HG02642 (cell line): ENCODE measurements around the gene ROR1.
"Not testable (repeated sequence)": the region's sequence is repeated elsewhere in the genome, so short reads cannot be mapped to it uniquely, and the experiment has no call there.

Experiments used
- ATAC-seq: cut with Tn5 transposase; IDR thresholded peaks from one replicate; pipeline ENCODE4 v1.9.1; 2021; ENCODE audit warnings: mild to moderate bottlenecking; ENCODE audit not compliant: unreplicated experiment, poor library complexity

ROR1 gene

DNA sequence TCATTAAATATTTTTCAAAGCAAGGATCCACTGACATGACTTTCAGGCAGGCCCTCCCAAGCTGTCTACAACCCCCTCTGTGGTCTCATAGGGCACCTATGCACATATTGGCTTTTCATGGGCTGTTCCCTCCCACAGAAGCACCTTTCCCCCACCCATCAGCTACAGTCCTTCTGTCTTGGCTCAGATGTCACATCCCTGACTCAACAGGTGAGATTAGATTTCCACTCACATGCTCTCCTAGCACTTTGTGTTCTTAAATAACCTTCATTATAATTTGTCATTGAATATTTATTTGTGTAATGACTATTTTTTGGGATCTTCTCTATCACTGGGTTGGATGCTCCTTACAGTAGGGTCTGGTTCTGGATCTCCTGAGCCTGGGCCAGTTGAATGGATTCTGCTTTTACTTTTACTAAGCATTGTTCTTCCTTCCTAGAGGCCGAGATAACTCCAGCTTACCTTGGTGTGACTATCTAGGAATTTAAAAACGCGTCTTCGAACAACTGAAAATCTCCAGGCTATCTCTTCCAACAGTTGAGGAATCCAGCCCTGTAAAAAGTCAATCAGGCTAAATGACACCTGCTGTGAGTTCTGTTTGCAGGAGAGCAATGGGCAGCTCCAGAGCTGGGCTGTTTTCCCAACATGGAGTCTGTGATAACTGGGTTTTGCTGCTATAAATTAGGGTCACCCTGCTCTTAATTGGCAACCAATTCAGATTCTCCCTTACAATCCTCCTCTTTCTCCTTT lies 16.2 kb downstream of the ROR1 start:
- ATAC-seq, result no peak

DNA sequence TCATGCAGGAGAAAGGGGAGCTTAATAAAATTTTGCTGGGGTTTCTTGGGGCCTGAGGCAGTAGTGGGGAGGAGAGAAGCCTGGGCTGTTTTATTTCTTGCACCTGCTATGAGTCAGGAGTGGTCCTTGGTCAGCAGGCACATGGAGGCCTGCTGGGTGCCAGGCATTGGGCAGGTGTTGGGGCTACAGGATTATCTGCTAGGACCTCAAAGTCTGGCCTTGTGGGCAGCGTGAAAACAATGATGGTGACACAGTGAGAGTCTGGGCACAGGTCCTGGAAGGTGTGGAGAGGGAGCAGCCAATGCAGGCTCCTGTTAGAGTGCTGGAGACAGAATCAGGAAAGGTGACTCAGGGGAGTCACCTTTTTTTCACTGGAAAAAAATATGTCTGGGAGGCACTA lies 17.2 kb downstream of the ROR1 start:
- ATAC-seq, result no peak

DNA sequence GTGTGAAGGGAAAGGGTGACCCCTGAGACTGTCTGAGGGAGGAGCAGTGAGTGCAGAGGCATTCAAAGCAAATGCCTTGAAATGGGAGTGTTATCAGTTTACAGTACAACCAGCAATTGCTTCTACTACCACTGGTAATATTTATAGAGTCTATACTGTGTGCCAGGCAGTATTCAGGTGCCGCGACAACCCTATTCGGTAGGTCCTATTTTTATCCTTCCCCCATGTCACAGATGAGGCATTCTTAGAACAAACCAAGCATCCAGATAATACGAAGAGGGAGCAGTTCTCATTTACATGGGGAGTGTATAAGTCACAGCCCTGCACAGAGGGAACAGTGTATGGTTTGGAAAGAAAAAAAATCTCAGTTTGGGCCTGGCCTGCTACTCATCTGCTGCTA lies 18.3 kb downstream of the ROR1 start:
- ATAC-seq, result no peak

DNA sequence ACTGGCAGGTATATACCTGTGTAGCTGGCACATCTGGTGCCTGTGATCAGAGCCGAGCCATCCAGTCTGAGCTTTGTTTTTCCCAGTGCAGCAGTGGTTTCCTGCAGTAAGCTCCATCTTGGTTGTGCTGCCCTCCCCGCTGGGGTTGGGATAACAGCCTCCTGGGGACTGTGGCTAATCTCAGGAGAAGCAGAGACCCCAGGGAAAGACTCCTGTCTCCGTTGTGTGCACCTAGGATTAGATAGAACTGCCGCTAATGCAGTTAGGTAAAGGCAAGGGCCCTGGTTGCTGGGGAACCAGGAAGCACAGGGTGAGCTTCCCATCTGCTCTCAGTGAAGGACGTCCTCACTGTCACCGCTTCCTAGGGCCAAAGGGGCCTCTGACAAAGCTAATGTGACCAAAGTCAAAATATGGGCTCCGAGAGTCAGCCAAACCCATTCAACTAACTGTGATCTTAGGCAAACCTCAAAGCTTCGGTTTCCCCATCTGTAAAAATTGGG lies 20.0 kb downstream of the ROR1 start:
- no peak for ATAC-seq

DNA sequence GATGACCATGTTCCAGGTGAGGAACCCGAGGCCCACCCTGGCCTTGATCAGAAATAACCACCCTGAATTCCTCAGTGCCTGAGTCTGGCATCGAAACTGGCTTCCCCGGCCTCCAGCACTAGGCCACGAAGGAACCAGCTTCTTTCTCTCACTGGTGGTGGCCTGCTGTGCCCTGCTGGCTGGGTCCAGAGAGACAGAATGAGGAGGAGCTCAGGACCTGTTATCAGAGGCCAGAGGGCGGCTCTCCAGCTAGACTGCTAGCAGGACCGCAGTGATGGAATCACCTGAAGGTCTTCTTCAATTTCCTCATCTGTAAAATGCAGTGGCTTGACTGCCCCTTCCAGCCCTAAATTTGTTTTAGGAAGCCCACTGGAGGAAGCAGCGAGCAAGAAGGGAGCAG lies 20.5 kb downstream of the ROR1 start:
- ATAC-seq, result no peak

DNA sequence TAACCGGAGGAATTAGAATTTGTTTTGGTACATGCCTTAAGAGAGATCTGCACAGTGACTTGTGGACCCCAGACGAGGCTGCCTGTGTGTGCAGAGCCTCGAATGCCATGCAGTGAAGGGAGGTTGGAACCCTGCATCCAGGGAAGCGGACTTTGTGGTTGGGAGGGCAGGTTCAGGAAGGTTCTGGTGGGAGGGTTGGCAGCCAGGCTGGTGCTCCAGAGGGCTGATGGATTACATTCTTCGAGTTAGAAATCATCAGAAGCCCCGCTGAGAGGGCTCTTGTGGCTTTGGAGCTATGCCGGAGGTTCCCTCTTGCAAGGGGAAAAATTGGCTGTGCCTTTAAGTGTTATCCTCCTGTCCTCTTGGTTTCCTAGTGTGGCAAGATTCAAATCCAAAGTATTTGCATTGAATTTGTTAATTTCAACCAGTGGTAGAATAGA lies 21.1 kb downstream of the ROR1 start:
- no peak for ATAC-seq

DNA sequence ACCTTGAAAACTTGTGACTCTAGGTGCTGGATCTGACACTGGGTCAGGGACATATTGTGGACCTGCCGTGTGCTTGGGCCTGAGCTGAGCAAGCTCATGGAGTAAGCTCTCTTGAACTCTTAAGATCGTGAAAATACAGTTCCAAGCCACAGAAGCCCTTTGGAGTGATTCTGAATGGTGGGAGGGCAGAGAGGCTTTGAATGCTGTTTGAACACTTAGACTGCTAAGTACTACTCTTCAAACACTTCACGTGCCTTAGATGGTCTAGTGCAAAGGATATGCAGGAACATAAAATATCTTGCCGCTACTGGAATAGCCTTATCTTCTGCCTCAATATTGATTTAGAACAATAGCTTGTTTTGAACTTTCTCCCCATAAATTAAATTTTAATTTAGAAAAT lies 21.6 kb downstream of the ROR1 start:
- no peak for ATAC-seq

DNA sequence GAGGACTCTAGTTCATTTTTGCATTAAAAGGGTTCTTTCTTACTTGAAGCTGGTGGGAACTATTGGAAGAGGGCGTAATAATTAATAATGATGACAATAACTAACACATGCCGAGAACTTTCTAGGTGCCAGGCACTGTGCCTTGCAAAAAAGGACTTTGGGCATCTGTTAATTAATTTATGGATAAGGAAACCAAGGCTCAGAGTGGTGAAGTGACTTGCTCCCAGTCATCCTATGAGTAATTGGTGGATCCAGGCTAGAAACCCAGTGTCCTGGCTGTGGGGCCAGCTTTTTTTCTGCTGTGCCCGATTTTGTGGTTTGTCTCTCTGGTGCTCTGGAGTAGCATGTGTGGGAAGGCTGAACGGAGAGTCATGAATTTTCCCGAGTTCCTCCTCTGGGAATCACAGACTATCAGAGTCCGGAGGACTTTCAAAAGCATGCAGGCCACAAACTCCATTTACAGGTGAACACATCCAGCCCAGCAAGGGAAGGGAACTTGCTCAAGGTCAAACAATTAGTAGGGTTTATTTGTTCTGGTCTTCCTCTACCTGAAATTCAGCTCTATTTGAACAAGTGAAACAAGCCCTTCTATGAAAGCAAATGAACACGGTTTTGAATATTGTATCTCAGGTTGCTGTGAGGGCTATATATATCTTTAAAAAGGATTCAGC lies 23.4 kb downstream of the ROR1 start:
- ATAC-seq, result no peak

DNA sequence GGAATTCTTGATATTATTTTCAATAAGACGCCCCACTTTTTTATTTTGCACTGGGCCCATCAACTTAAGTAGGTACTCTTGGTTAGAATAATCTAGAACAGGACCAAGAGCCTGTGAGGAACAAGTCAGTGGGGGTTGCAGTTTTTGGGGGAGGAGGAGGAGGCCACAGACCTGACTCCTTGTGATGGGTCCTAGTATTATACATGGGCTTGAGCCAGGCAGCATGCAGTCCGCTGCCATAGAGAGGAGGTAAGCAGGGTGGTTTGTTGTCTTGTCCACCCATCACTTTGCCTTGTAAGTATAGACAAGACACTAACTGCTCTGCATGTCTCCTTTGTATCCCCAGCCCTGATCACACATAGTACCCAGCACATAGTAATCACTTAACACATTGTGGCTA lies 24.5 kb downstream of the ROR1 start:
- ATAC-seq, result no peak

DNA sequence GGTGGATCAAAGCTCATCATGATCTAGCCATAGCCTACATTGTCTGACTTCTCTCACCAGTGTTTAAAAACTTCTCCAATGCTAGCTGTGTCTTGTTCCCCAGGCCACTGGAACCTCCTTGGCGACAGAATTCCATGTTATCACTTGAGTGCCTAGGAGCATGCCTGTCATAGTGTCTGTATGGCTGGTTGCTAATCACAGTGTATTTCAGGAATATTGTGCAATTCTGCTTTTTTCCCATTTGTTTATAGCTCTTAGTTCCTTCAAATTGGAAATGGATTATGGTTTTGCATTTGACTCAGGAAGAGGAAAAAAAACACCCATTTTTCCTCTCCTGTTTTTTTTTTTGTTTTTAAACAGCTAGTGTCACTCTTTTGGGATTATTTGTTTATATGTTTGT lies 25.5 kb downstream of the ROR1 start:
- no peak for ATAC-seq

DNA sequence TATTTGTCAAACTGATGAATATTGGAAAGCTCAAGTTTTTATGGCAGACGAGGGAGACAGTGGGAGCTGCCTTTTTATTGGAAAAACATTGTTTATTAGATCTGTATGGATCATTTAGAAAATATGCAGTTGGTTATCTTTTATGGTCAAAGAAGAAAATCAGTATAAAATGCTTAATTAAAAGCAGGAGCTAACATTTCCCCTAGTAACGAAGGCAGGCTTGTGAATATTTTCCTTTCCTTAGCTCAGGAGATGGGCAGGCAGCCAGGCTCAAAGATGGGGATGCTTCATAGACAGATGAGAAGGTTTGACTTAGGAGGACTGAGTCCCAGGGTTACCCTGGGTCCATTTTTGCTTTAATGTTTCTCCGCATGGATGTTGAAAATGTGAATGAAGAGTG lies 26.0 kb downstream of the ROR1 start:
- ATAC-seq, result no peak

DNA sequence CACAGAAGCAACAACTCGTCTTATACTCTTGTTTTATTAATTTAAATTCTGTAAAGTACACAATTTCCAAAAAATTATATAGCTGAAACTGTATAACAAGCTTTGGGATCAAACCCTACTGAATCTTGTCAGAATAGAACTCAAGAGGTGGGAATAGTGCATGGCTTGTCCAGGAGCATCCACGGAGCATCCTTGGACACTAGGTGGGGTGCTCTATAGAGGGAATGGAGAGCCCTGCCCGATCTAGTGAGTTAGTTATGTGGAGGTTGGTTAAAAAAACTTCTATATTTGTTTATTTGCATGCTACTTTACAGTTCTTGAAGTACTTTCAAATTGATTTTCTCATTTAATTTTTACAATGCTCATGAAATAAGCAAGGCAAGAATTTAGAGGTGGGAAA lies 28.3 kb downstream of the ROR1 start:
- ATAC-seq, result no peak

DNA sequence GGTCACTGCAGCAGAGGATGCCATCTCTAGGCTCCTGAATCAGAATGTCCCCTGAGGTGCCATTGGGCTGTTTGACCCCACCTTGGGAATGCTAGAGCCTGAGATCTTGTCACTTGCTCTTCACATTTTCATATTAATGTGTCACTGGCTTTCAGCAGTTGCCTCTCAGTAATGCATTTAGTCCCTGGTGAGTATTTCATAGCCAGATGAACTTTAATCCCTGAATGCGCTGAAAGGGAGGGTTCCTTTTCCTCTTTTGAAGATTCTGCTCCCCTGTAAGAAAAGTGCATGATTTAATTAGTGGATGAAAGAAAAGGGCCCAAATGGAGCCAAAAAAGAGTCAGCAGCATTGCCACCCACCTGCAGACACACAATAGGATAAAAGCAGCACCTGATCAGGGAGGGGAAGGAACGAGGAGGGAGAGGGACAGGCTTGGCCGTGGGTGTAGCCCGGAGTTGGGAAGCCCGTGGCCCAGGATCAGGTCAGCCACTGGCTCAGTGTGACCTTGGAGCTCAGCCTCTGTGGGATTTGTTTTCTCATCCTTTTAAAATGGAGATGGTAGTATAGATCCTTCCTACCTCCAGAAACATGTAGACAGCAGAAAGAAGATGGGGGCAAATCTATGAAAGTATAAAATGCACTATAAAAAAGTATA lies 31.1 kb downstream of the ROR1 start:
- ATAC-seq, result no peak

DNA sequence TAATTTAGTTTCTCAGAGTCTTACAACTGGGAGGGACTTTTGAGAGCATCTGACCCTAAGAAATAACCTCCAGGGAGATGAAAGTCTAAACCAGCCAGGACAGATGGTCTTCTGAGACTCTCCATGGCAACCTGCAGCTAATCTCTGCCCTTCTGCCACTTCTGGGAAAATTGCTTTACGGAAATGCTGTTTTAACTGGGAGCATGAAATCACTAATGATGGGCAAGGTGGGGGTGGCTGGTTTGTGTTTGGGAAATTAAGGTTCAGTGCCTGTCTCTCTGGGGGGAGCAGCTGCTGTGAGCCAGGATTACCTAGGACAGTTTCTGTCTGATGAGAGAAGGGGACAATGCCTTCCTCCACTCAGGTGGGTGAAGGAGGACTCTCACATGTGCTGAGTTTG lies 33.2 kb downstream of the ROR1 start:
- ATAC-seq, result no peak

DNA sequence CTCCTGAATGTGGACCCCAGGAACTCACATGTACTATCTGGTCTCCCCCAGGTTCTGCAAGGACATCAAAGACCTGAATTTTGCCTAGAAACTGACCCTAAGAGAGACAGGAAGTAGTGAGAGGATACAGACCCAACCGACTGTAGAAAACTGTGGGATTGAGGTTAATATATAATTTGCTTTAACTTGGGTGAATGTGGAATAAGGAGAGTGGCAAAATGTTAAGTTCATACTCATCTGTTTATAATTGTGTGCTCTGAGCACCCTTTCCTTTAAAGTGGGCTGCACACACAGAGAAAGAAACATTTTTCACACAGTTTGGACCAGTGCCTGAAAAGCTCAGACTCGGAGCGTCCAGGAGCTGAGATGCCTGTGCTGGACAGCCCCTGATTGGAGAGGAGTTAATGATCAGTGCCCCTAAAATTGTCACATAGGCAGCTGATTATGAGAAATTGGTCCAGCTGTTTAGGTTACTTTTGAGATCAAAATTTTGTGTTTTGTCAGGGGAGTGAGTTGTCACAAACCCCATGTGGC lies 37.2 kb downstream of the ROR1 start:
- ATAC-seq, result no peak

DNA sequence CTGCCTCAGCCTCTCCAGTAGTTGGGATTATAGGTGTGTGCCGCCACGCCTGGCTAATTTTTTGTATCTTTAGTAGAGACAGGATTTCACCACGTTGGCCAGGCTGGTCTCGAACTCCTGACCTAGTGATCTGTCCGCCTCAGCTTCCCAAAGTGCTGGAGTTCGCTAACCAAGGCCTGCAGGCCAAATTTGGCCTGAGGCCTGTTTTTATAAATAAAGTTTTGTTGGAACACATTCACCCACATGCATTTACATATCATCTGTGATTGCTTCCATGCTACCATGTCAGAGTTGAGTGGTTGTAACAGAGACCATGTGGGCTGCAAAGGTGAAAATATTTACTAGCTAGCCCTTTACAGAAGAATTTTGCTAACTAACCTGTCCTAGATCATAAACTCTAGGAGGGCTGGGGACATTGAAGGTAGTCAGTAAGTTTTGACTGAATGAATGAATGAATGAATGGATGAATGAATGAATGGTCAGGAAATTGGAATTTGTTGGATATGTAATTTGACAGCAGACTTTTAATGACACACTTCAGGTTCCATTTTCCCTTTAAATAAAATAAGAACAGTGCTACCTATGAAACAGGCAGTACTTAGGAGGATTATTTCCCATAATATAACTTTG lies 38.4 kb downstream of the ROR1 start:
- ATAC-seq, result no peak

DNA sequence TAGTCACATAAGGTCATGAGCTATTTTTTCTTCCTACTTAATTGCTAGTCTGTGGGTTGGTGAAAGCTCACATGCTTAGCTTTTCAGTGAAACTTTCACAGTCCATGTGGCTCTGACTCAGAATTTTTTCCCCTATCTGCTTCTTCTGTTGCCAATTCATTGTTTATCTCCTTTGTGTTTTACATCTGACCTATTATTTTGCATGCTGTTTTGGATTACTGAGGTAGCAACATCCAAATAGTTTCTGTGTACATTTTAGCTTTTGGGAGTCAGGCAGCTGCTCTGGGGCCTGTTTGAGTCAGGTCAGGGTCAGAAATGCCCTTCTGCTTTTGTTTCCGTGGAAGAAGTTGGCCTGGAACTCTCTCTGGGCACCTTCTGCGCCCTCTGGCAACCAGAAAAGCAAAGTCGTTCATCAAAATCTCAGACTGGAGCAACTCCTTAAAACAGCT lies 40.0 kb downstream of the ROR1 start:
- ATAC-seq, result no peak

DNA sequence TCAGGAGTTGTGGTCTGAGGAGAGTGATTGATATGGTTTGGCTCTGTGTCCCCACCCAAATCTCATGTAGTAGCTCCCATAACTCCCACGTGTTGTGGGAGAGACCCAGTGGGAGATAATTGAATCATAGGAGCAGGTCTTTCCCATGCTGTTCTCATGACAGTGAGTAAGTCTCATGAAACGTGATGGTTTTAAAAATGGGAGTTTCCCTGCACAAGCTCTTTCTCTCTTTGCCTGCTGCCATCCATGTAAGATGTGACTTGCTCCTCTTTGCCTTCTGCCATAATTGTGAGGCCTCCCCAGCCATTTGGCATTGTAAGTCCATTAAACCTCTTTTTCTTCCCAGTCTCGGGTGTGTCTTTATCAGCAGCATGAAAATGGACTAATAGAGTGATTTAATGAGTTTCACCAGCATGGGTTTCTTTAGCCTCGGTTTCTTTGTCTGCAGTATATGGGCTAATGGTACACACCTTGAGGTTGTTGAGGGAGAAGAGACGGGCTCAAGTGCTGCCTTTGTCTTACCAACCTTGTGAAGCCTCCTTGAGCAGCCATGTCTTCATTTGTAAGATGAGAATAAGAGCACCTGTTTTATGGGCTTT lies 42.5 kb downstream of the ROR1 start:
- not testable (repeated sequence) for ATAC-seq

DNA sequence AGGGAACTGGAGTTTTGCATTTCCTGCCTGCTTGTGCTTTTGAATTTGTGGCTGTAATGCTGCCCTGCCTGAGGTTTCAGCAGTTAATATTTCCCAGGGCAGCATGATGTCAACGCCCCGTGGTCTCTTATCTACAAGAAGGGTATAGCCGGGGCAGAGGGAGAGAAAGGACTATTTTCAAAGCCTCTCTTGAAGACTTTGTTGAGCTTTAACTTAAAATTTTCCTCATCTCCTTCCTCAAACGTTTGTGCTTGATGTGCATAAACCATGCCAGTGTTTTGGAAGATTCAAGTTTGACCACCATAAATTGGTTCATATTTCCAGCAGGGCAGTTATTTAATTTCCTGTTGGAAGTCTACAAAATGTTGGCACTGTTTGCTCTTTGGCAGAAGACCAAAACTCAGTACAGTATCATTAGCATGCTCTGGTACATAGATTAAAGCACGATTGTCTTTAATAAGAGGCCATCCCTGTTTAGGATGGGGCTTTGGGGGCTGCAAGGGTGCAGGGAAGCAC lies 43.4 kb downstream of the ROR1 start:
- no peak for ATAC-seq

DNA sequence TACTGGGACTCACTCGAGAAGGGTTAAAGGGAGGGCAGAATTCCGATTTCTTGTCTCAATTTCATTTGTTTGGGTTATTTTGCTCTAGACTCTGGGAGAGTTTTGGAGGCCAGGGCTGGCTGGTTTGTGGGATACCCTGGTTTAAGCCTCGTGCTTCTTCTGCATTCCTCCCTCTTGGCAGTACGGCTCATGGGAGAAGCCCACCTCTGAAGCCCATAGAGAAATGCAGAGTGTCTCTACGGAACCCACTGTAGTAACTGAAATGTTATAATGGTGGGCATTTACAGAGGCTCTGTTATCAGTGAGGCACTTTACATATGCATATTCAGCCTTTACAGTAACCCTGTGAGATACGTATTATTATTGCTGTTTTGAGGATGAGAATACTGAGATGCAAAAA lies 43.9 kb downstream of the ROR1 start:
- ATAC-seq, result no peak
